Stimulated activated CD4-positive, alpha-beta T cell treated with anti-CD3 and anti-CD28 coated beads, Interleukin-4, amount 100 ng/mL, for 48 hours (primary cell): Measurements from ENCODE around the gene CCDC185.

Experiments used
- DNase-seq, 2 donors: peaks; one replicate each; pipeline ENCODE4 v3.0.0-alpha.2; 2020; ENCODE audit warnings: low read depth in 2 of 2

Gene CCDC185

GRCh38 chr1:223430236-223430635 is 37.0 kb downstream of the CCDC185 start:
- no peak for DNase-seq

DNA sequence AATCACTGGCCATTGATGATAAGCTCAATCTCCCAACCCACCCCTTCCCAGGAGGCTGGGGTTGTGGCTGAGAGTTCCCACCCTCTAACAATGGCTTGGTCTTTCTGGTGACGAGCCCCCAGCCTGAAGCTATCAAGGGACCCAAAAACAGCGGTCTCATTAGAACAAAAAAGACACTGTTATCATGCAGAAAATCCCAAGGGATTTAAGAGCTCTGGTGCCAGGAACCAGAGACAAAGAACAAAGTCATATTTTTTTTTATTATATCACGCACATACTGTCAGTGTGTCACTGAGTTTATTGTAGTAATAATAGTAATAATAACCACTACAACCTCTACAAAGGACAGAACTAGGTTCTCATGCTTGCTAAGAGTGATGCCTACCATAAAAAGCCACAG is 43.9 kb downstream of the CCDC185 start:
- DNase-seq: no peak

- DNase-seq: no peak
Measured at GRCh38 chr1:223443397-223443796, 50.2 kb downstream of the CCDC185 start.

DNA sequence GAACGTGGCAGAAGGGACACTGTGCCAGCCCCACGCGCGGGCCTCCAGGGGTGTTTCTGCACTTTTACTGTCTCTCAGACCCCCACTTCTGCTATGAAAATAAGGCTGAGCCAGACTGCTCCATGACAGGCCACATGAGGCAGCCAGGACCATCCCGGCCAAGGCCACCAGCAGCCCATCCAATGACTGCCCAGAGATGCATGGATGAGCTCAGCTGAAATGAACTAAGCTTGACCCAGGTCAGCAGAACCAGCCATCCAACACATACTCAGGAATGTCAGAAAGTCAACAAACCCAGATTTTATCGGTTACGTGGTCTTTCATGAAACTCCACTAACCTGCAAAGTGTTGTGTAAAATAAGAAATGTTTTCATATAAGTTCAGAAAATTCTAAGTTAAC is 51.2 kb downstream of the CCDC185 start:
- no peak for DNase-seq
